Right forelimb (tissue), 1 donor: Measurements from ENCODE around the gene RANBP9.

Source experiments
- DNase-seq: peaks from one replicate; pipeline ENCODE4 v3.0.0-alpha.2; 2018

RANBP9 gene

GRCh38 chr6:13643125-13643524 lies 68.5 kb downstream of the RANBP9 start:
- DNase-seq: no peak

GRCh38 chr6:13641315-13641714 lies 70.3 kb downstream of the RANBP9 start:
- DNase-seq: no peak

- no peak for DNase-seq
These were observed 73.0 kb downstream of the RANBP9 start for GRCh38 chr6:13638626-13639025.

GRCh38 chr6:13638014-13638413 lies 73.6 kb downstream of the RANBP9 start:
- no peak for DNase-seq

- DNase-seq: no peak
These were observed 75.5 kb downstream of the RANBP9 start for GRCh38 chr6:13635948-13636658.

GRCh38 chr6:13633343-13633742 lies 78.3 kb downstream of the RANBP9 start:
- no peak for DNase-seq

- no peak for DNase-seq
These were observed 81.1 kb downstream of the RANBP9 start for GRCh38 chr6:13630499-13630898.

- DNase-seq: no peak
These were observed 82.0 kb downstream of the RANBP9 start for GRCh38 chr6:13629459-13630116.

- no peak for DNase-seq
These were observed 86.8 kb downstream of the RANBP9 start for GRCh38 chr6:13624871-13625288.

- no peak for DNase-seq
These were observed 94.6 kb downstream of the RANBP9 start for GRCh38 chr6:13617066-13617465.

- peak; percentile 59 for DNase-seq
These were observed 95.9 kb downstream of the RANBP9 start for GRCh38 chr6:13615792-13616120.

- peak; percentile 99 for DNase-seq
These were observed 96.5 kb downstream of the RANBP9 start, which contains the start of gene NOL7 for GRCh38 chr6:13614926-13615791. Gene NOL7, plus strand, starts transcription at chr6:13615335. Its CDS starts 24 bp downstream, at chr6:13615359.

- peak; percentile 49 for DNase-seq
These were observed 97.3 kb downstream of the RANBP9 start for GRCh38 chr6:13614126-13614925.

- DNase-seq: no peak
These were observed 98.5 kb downstream of the RANBP9 start for GRCh38 chr6:13613029-13613594.

- DNase-seq: no peak
These were observed 99.9 kb downstream of the RANBP9 start for GRCh38 chr6:13611715-13612114.

- no peak for DNase-seq
These were observed 106.0 kb downstream of the RANBP9 start for GRCh38 chr6:13605634-13606033.

GRCh38 chr6:13604546-13605416 lies 106.9 kb downstream of the RANBP9 start:
- no peak for DNase-seq

GRCh38 chr6:13604135-13604534 lies 107.5 kb downstream of the RANBP9 start:
- no peak for DNase-seq

- DNase-seq: no peak
These were observed 111.6 kb downstream of the RANBP9 start for GRCh38 chr6:13600036-13600435.

- DNase-seq: no peak
These were observed 114.6 kb downstream of the RANBP9 start for GRCh38 chr6:13597073-13597472.

GRCh38 chr6:13593720-13594119 lies 117.9 kb downstream of the RANBP9 start:
- DNase-seq: no peak
